ENCODE measurements around the gene MSI2.

The MSI2 gene

DNA sequence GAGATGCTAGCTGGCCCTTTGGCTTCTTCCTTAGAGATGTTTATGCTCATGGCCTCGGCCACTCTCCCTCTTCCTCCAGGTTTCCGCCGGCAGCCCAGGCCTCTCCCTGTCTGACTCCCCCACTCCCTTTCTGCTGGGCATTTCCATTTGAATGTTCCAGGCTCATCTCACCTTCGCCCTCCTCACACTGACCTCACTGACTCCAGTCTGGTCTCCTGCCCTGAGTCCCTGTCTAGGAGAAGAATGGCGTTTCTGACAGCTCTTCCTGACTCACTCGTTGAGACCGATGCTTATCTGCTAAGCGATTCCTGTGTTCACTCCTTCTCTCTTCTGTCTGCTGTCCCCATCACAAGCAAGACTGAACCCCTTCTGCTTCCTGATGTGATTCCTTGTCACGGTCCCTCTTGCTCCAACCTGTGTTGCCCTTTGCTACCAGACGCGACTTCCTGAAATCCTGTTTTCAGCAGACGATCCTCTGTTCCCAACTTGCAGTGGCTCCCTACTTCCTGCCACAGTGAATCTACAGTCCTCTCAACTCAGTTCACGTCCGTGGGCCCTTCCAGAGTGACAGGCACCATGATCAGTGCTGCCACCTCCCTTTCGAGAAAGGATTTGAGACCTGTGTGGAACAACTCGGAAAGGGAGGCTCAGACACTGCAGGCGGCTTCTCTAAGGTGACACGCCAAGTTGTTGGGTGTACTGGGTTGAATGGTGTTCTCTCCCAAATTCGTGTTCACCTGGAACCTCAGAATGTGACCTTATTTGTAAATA, 176.4 kb downstream of the MSI2 start:
- DNase-seq (ENCODE audit: low read depth in 4 of 4, low spot score in 1 of 4) = no peak

DNA sequence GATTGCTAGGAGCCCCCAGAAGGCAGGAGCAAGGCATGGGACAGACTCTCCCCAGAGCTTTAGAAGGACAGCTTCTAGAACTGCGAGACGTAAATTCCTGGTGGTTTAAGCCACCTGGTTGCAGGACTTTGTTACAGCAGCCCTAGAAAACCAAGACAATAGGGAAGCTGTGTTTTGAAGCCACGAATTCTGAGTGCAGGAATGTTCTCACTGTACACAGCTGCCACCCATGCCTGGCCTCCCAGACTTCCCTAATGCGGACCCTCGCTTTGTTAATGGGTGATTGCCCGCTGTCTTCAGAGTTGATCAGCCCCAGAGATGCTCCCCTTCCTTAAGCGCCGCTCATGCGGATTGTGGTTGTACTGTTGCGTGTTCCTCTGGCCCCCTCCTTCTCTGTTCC, 177.1 kb downstream of the MSI2 start:
- DNase-seq (ENCODE audit: low read depth in 4 of 4, low spot score in 1 of 4) = no peak

DNA sequence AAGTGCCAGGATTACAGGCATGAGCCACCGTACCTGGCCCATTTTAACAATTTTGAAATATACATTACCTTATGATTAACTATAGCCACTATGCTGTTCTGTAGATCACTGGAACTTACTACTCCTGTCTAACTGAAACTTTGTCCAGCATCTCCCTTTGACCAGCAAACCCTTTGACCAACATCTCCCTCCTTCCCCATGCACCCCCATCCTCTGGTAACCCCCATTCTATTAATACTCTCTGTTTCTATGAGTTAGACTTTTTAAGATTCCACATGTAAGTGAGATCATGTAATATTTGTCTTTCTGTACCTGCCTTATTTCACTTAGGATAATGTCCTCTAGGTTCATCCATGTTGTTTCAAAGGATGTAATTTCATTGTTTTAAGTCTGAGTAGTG, 178.0 kb downstream of the MSI2 start:
- DNase-seq (ENCODE audit: low read depth in 4 of 4, low spot score in 1 of 4) = no peak

DNA sequence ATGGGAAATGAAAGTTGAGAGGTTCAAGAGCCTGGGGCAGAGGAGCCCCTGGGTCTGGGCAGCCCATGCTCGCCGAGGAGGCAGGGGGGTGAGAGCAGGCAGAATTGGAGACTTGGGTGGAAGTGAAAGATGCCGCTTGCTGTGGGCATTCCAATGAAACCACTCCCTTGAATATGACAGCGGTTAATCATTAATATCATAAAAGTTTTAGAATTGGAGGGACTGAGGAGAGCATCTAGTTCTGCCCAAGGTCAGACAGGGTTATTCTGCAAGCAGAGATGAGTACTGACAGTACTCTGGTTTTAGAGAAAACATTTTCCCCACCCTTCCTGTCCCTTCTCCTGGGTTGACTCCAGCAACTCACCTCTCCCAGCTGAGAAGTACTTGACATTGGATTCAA, 180.2 kb downstream of the MSI2 start:
- no peak for DNase-seq (ENCODE audit: low read depth in 4 of 4, low spot score in 1 of 4)

DNA sequence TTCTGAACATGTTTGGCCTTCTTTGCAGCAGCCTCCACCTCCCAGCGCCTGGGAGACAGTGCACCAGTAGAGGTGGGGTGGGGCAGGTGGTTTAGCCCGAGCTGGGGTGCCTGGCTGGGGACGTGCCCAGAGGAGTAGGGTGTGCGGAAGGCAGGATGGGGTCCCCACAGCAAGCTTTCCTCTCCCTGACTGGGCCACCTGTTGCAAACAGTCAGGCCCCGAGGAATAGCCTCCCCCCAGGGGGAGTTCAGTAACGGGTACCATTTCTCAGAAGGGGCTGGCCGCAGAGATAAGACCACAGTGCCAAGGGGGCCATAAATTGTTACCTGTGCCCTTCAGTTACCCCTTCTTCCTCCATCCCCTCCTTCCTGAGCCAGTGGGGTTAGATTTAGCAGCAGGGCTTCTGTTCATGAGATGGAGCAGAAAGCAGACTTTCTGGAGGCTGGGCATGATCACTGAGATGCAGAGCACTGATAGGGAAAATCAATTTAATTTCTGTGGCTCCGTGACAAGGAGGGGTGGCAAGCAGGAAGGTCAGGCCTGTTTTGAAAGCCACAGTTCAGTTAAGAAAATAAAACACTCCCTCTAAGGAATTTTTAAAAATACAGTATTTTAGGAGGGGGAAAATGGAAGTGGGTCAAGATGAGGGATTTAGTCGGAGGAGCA, 181.9 kb downstream of the MSI2 start:
- DNase-seq (ENCODE audit: low read depth in 4 of 4, low spot score in 1 of 4) = no peak

DNA sequence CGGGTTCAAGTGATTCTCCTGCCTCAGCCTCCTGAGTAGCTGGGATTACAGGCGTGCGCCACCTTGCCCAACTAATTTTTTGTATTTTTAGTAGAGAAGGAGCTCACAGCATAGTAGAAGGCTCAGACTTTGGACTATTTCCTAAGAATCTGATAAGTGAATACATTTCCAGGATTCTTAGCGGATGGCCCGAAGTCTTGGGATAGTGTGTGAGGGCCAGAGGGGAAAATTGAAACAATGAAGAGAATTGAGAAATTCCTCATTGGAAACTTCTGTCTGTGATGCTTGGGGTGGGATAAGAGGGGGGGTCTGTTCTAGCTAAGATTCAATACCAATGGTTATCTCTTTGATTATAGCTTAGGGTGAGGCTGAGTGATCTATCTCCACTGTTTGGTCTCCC, 183.3 kb downstream of the MSI2 start:
- DNase-seq (ENCODE audit: low read depth in 4 of 4, low spot score in 1 of 4) = no peak

DNA sequence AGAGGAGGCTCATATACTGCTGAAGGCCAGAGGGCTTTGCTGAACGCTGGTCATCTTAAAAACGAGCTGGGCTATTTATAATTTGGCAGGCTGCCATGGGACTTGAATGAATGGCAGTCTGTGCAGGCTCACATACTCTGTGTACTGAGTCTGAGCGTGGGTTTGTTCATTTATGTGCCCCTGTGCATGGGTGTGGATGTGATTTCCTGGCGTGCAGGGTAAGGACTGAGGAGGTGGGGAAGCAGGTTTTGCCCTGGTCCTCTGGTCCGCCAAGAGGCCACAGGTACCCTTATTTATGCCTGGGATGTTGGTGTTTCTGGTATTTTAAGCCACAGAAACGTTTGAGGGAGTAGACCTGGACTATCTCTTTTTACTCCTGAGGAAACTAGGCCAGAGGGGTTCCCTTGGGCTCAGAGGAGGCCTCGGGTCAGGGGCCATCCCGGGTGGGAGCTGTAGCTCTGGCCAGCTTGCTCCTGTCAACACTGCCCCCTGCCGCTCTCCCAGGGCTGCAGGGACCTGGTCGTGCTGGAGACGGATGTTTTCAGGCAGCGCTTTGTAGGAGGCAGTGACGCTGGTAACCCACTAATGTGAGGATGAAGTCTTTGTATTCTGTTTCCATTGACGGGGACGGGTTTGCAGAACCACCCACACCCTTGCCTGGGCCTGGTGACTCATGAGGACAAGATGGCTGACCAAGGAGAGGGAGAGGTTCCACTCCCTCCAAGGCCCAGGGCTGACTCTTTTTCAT, 184.4 kb downstream of the MSI2 start:
- peak; percentile 40 to 75 (median 56) for DNase-seq (ENCODE audit: low read depth in 4 of 4, low spot score in 1 of 4)

DNA sequence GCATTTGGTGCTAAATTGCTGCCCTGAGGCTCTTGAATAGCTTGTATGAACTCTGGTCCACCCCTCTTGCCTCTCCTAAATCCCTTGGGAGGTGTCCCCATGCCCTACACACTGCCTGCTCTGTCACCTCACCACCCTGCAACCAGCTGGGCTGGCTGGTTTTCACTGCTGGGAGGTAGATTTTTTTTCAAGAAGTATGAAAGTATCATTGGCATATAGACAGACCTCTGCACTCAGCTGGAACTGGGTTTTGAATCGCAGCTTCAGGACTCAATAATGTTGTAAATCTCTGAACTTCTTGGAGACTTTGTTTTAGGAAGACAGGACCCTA, 184.9 kb downstream of the MSI2 start:
- no peak for DNase-seq (ENCODE audit: low read depth in 4 of 4, low spot score in 1 of 4)

DNA sequence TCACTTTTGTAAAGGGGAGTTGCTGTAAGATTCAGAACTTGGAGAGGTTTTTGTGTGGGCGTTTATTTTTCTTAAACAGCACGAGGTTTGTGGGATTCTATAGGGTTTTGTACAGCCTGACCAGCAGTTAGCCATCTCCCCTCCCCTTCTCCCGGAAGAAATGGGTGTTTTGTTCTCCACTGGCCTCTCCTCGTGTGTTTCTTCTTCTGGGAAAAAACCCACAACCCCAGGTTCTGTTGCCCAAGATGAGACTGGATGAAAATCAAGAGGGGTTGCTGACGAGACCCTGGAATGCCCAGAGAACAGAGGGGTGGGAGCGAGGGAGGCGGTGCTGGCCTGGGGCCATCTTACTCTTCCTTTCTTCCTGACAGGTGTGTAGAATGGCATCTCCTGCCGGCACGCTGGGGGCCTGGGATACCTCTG, 186.1 kb downstream of the MSI2 start:
- DNase-seq (ENCODE audit: low read depth in 4 of 4, low spot score in 1 of 4) = no peak

DNA sequence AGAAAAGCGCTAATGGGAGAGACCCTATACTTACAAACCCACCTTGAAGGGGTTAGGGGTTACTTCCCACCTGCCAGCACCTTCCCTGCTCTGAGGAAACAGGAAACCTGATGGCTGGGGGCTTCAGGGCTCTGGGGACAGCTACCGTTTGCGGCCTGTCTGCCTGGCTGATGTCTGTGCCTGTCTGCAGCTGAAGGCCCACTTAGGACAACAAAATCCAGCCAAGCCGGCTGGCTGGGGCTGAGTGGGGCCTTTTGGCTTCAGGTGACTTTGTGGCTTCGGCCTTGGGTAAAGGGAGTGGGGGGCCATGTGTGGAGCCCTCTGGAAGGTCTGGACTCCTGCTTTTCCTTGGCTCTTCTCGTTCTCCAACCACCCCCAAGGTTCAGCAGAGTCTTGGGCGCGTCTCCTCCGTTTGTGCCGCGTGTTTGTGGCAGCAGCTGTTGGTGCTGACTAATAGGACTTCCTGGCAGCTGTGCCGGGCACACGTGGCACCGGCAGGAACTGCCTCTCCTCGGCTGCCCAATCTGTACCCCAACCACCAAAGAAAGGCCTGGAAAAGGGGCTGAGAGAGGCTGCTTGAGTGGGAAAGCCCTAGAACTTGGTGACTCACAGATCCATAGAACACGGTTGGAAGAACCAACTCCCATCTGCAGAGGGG, 186.7 kb downstream of the MSI2 start:
- DNase-seq (ENCODE audit: low read depth in 4 of 4, low spot score in 1 of 4) = peak in 1 of 4 experiments; percentile 59

DNA sequence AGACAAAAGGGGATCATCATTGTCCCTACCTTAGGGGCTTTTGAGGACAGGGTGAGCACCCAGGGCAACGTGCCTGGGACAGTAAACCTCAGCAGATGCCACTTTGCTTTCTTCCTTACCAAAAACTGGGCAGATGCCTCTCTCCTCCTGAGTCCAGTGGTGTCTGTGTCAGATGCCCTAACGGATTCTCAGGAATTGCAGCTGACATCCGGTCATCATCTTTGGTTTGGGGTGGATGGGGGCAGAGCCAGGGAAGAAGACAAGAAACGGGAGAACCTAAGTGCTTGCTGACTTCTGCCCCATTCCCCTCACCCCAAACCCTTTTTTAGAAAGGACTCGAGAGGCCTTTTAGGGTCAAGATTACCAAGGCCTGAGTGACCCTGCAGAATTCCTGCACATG, 187.5 kb downstream of the MSI2 start:
- no peak for DNase-seq (ENCODE audit: low read depth in 4 of 4, low spot score in 1 of 4)

DNA sequence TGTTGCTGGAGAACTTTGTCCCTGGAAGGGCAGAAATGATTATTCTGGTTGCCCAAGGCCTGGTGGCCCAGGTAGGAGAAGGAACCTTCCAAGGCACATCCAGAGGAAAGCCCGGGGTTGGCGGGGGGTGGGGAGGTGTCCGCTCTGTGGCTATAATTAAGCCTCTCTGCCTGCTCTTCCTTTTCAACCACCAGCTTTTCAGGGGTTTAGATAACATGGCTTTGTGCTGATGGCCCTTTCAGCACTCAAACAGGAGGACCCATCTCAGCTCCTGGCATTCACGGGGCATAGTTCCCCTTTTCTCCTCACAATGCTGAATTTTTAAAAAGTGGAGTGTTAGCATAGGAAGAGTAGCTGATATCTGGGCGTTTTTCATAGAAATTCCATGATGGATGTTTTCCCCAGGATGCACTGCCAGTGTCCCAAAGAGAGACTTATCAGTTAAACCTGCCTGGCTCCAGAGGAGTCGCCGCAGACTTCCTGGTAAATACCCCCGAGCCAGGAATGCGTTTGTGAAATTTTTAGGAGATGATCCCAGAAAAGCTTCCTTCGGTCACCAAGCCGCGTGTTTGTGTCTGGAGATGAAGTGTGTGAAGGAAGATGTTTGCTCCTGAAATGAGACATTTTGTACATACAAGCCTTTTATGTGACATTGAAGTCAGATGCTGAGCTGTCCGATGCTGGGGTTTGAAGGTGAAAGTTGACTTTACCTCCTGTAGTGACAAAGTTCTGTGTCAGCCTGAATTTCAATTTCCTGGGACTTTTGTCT, 188.5 kb downstream of the MSI2 start:
- DNase-seq (ENCODE audit: low read depth in 4 of 4, low spot score in 1 of 4) = no peak

DNA sequence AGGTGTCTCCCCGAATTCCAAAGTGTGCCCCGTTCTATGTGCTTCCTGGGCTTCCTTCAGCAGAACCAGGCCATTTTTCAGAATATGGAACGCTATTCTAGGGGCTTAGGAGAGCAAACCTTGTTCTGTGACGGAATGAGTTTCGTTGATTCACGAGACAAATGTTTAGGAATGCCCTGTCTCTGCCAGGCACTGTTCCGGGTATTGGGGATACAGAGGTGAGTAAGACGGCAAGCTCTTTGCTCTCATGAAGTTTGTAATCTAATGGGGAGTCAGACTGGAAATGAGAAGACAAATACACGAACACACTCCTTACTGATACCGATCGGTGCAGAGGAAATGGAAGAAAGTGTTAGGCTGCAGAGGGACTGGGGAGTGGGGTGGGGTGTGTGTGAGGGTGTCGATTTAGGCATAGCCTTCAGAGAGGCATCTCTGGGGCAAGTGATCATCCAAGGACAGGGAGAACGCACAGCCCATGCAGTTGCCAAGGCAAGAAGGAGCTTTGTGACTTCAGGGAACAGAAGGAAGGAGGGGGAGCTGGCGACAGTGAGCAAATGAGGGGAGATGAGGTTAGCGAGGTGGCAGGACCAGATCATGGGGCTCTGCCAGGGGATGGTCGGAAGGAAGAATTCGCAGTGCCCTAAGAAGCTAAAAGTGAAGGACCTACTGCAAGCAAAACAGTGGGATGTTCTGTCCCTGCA, 189.6 kb downstream of the MSI2 start:
- no peak for DNase-seq (ENCODE audit: low read depth in 4 of 4, low spot score in 1 of 4)

DNA sequence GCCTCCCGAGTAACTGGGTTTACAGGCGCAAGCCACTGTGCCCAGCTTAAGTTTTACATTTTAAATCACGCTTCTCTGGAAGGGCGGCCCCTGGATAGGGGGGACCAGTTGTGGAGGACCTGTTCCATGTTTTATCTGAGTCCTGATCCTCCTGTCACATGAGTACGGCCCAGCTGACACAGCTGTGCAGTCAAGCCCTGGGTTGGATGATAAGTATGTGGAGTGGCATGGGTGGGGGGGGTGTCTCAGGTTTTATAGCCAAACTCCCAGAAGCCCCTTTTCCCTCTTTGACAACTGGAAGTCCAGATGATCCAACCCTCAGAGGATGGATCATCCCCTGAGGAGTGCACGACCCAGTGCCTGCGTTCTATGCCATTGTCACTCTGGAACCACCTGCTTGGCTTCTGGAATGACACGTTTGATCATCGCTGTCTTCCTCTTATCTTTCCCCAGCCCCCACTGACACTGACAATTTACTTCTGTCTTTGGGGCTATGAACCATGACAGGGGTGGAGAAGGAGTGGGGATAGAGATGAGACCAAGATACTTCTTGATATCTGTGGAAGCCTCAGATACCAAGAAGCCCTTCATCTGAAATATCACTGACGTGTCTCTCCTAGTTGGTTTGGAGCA, 191.2 kb downstream of the MSI2 start:
- no peak for DNase-seq (ENCODE audit: low read depth in 4 of 4, low spot score in 1 of 4)

DNA sequence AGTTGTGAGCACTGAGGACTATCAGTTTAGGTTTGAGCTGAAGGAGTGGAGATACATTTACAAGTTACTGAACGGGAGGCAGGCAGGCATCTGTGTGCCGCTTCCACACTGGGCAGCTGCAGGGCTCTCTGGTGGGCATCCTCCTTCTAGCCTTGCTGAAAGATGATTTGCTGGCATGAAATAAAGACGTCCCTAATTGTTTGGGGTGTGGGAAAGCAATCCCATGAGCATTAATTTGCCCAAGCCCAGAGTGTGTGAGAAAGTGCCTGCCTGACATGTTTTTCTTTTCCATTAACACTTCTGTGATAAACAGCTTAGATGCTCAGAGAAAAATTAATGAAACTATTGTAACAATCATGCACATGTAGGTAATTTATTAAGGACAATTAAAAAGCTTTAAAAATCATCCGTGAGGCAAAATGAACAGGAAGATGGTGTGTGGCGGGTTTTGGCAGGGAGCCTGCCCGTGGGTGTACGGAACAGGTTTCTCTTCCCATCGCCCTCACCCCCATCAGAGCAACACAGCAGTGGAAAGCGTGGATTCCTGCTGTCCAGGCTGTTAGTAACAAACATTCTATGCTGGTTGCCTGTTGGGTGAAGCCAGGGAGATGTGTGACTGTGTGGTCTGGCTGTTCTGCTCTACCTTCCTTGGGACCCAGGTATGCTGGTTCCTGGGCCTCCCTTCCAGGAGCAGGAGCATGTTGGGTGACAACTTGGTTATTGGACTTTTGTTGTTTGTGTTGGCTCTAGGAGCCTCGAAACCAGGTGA, 191.9 kb downstream of the MSI2 start:
- no peak for DNase-seq (ENCODE audit: low read depth in 4 of 4, low spot score in 1 of 4)

DNA sequence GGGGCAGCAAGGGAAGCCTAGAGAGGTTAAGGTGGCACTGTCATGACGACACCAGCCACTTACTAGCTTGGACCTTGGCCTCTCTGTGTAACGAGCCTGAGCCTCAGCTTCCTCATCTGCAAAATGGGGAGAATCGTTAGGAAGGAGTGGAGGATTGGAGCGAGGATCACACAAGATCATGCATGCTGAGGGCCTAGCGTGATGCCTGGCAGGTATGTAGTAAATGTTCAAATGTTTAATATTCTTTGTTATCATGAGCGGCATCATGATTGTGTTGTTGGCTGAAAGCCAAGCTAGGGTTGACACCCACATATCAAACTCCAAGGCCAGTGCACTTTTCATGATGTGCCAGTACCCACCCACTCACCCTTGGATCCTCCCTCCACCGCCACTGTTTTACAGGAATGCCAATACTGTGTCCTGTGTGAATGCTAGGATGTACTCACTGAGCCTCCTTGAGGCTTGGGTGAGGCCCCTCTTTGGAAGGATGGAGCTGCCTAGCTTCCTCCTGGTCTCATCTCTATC, 192.5 kb downstream of the MSI2 start:
- DNase-seq (ENCODE audit: low read depth in 4 of 4, low spot score in 1 of 4) = no peak

DNA sequence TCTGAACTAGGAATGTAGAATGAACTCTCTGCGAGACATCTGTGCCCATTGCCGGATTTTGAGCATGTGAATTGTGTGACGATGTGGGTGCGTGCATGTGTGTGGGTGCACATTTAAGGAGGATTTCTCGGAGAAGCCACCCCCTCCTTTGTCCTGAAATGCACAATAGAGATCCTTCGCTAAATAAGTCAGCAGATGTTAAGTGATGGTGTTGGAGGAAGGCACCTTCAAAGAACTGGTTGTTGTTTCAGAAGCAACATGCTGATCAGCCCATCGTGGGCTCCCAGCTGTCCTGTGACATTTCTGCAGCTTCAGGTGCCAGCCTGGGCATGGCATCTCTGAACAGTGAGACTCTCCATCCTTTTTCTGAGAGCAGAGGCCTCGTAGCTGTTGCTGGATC, 194.9 kb downstream of the MSI2 start:
- no peak for DNase-seq (ENCODE audit: low read depth in 4 of 4, low spot score in 1 of 4)

DNA sequence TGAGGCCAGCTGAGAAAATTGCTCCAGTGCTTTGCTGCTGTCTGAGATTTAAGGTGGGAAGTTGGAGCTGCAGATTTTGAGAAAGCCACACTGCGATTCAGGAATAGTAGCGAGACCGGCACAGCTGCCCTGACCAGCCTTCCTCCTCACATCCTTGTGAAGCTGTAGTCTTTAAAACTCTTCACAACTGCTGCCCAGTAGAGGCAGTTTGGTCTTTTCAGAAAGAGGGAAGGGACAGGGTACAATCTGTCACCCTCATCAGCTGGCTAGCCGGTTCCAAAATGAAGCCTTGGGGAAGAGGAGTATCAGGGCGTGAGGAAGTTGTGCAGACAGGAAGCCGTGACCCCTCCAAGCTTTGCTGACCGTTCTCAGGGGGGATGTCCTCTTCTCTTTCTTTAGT, 195.3 kb downstream of the MSI2 start:
- DNase-seq (ENCODE audit: low read depth in 4 of 4, low spot score in 1 of 4) = no peak

DNA sequence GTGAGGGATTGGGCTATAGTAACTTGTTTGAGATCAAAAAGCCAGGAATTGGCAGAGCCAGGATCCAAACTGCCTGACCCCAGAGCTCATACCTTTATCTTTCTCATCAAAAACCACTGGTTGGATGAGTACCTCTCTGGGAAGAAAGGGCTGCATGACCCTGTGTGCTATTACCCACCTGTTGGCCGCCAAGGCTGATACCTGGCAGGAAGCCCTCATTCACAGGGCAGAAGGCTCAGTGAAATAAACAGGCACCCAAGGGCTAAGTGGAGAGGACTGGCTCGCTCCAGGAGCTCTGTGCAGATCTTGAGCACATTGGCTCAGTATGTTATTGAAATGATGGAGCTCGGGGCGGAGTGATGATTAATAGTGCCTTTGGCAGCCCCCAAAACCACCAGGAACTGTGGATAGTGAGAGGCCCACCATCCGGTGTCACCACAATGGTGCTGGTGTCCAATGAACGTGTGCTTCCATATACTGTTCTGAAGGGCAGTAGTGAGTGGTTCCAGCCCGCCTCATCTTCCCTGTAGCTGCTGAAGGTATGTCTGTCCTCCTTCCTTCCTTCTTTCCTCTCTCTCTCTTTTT, 197.6 kb downstream of the MSI2 start:
- DNase-seq (ENCODE audit: low read depth in 4 of 4, low spot score in 1 of 4) = no peak
